HEK293 (cell line): ENCODE results near the gene GLIS1.

Source experiments
- CTCF ChIA-PET: fragments of 350-600 bp; formaldehyde crosslinking; extraction: SDS; loops from one replicate; lab custom pipeline; 2021; ENCODE audit warnings: antibody characterized with exemption; lab: Yijun Ruan, JAX
- POLR2A ChIA-PET: fragments of 300-600 bp; formaldehyde crosslinking; extraction: SDS; loops from one replicate; lab custom pipeline; 2020; ENCODE audit warnings: antibody characterized with exemption, inconsistent platforms; lab: Yijun Ruan, JAX
- H3K27ac ChIP-seq: fragments of 200-500 bp; sonication (Bioruptor generic); 2 replicates; pipeline ENCODE4 v1.5.1; 2014; ENCODE audit warnings: low read depth, low read length, control low read depth, inconsistent platforms; ENCODE audit errors: extremely low read depth
- H3K36me3 ChIP-seq, 2 experiments: fragments of 200-500 bp in 1 of 2; sonication (Bioruptor generic) in 1 of 2; 1 replicate in 1 of 2; 2 replicates in 1 of 2; pipeline ENCODE4 v1.5.1; 2014 to 2017; ENCODE audit warnings: inconsistent platforms in 2 of 2, low read length in 2 of 2; ENCODE audit not compliant: control insufficient read depth in 2 of 2, insufficient read depth in 1 of 2
- H3K4me1 ChIP-seq: fragments of 200-500 bp; sonication (Bioruptor generic); 2 replicates; pipeline ENCODE4 v1.5.1; 2014; ENCODE audit warnings: mild to moderate bottlenecking, low read length, inconsistent platforms; ENCODE audit not compliant: control insufficient read depth, insufficient read depth
- H3K4me3 ChIP-seq: 2 replicates; pipeline ENCODE4 v1.5.1; 2011; ENCODE audit warnings: low read depth, mild to moderate bottlenecking, control low read depth, low read length, moderate library complexity
- H3K9me3 ChIP-seq: fragments of 200-500 bp; sonication (Bioruptor generic); 2 replicates; pipeline ENCODE4 v1.5.1; 2014; ENCODE audit warnings: low read depth, low read length, inconsistent platforms; ENCODE audit not compliant: control insufficient read depth, insufficient read depth
- EGR2 ChIP-seq: fragments of 450-650 bp; formaldehyde crosslinking; IDR thresholded peaks from 2 replicates; pipeline ENCODE4 v1.5.1; 2016; ENCODE audit warnings: low read depth, missing biosample characterization, missing genetic modification characterization
- KLF1 ChIP-seq: fragments of 450-650 bp; formaldehyde crosslinking; IDR thresholded peaks from 2 replicates; pipeline ENCODE4 v1.5.1; 2016; ENCODE audit warnings: missing biosample characterization, missing genetic modification characterization
- KLF7 ChIP-seq: fragments of 450-650 bp; formaldehyde crosslinking; IDR thresholded peaks from 2 replicates; pipeline ENCODE4 v1.5.1; 2016; ENCODE audit warnings: missing biosample characterization, missing genetic modification characterization, borderline replicate concordance
- KLF9 ChIP-seq: fragments of 450-650 bp; formaldehyde crosslinking; IDR thresholded peaks from 2 replicates; pipeline ENCODE4 v1.5.1; 2016; ENCODE audit warnings: missing biosample characterization, missing genetic modification characterization, low read depth
- SP2 ChIP-seq: fragments of 450-650 bp; formaldehyde crosslinking; IDR thresholded peaks from 2 replicates; pipeline ENCODE4 v1.5.1; 2016; ENCODE audit warnings: missing biosample characterization, missing genetic modification characterization
- ZBTB26 ChIP-seq: fragments of 450-650 bp; formaldehyde crosslinking; optimal IDR thresholded peaks from 2 replicates; pipeline ENCODE3; 2016; ENCODE audit warnings: missing biosample characterization, mild to moderate bottlenecking, missing genetic modification characterization
- ZNF214 ChIP-seq: fragments of 450-650 bp; formaldehyde crosslinking; IDR thresholded peaks from 2 replicates; pipeline ENCODE4 v1.5.1; 2017; ENCODE audit warnings: missing biosample characterization, mild to moderate bottlenecking, missing genetic modification characterization, borderline replicate concordance
- ZNF280D ChIP-seq: fragments of 450-650 bp; formaldehyde crosslinking; IDR thresholded peaks from 2 replicates; pipeline ENCODE4 v1.5.1; 2016; ENCODE audit warnings: missing biosample characterization, missing genetic modification characterization
- ZNF292 ChIP-seq: fragments of 450-650 bp; formaldehyde crosslinking; IDR thresholded peaks from 2 replicates; pipeline ENCODE4 v1.5.1; 2016; ENCODE audit warnings: low read depth, missing biosample characterization, missing genetic modification characterization, borderline replicate concordance
- ZNF335 ChIP-seq: fragments of 450-650 bp; formaldehyde crosslinking; conservative IDR thresholded peaks from 2 replicates; pipeline ENCODE4 v1.5.1; 2016; ENCODE audit warnings: missing biosample characterization, missing genetic modification characterization
- ZNF416 ChIP-seq: fragments of 450-650 bp; formaldehyde crosslinking; IDR thresholded peaks from 2 replicates; pipeline ENCODE4 v1.5.1; 2016; ENCODE audit warnings: missing biosample characterization, missing genetic modification characterization
- ZNF513 ChIP-seq: fragments of 450-650 bp; IDR thresholded peaks from 2 replicates; pipeline ENCODE4 v1.5.1; 2018; ENCODE audit warnings: missing biosample characterization, missing genetic modification characterization
- ZNF623 ChIP-seq: fragments of 450-650 bp; formaldehyde crosslinking; IDR thresholded peaks from 2 replicates; pipeline ENCODE4 v1.5.1; 2016; ENCODE audit warnings: missing biosample characterization, missing genetic modification characterization
- ZNF704 ChIP-seq: fragments of 450-650 bp; formaldehyde crosslinking; IDR thresholded peaks from 2 replicates; pipeline ENCODE4 v1.5.1; 2016; ENCODE audit warnings: missing biosample characterization, missing genetic modification characterization
- ZNF837 ChIP-seq: fragments of 450-650 bp; formaldehyde crosslinking; IDR thresholded peaks from 2 replicates; pipeline ENCODE4 v1.5.1; 2016; ENCODE audit warnings: missing biosample characterization, missing genetic modification characterization
- ZSCAN23 ChIP-seq: fragments of 450-650 bp; formaldehyde crosslinking; IDR thresholded peaks from 2 replicates; pipeline ENCODE4 v1.5.1; 2016; ENCODE audit warnings: missing biosample characterization, missing genetic modification characterization

Gene GLIS1

GRCh38 chr1:53631622-53632310 is 107.2 kb downstream of the GLIS1 start (continued):
- no peak for TF ChIP-seq ZNF416 (tag by site-specific recombination)
- no peak for TF ChIP-seq ZSCAN23
- TF ChIP-seq KLF9 (tag by site-specific recombination), result peak; percentile 22
- no peak for TF ChIP-seq ZNF704
- no peak for TF ChIP-seq ZNF292

- TF ChIP-seq ZNF335 (tag by site-specific recombination) (no peak), ZNF513 (tag by site-specific recombination) (no peak), ZNF214 (tag by site-specific recombination) (no peak), EGR2 (tag by site-specific recombination) (no peak), ZBTB26 (no peak), KLF7 (no peak), SP2 (tag by site-specific recombination) (no peak), KLF1 (tag by site-specific recombination) (no peak), ZNF623 (no peak), ZNF280D (tag by site-specific recombination) (no peak), ZNF837 (tag by site-specific recombination) (no peak)
- ChIA-PET CTCF (interaction anchor here (1.5 kb wide), 1 partner anchor 9 kb away, joined by 5 read pairs; no protein-coding TSS in a partner anchor), POLR2A (no interaction called here)
- H3K4me3 ChIP-seq, result no peak overlapping the region
- no peaks in the 10 kb centered on the region for H3K36me3 ChIP-seq
- H3K9me3 ChIP-seq, result no peaks in the 10 kb centered on the region
- H3K27ac ChIP-seq, result no peak overlapping the region
- no peaks in the 10 kb centered on the region for H3K4me1 ChIP-seq
Measured at GRCh38 chr1:53629101-53629691, 109.8 kb downstream of the GLIS1 start.
